ENCODE results near the gene PSMB10.

The PSMB10 gene

GRCh38 chr16:67888331-67888730 lies 48.3 kb downstream of the PSMB10 start:
- DNase-seq, result no peak

- DNase-seq, result no peak
These were observed 50.3 kb downstream of the PSMB10 start for GRCh38 chr16:67886387-67886786.

GRCh38 chr16:67885976-67886375 lies 50.7 kb downstream of the PSMB10 start:
- no peak for DNase-seq

- no peak for DNase-seq
These were observed 51.1 kb downstream of the PSMB10 start for GRCh38 chr16:67885545-67885944.

GRCh38 chr16:67884684-67885083 lies 52.0 kb downstream of the PSMB10 start, which contains the start of gene NRN1L:
Gene NRN1L, plus strand, starts transcription at chr16:67884885. Its CDS starts 19 bp downstream, at chr16:67884904.
- DNase-seq, result no peak
